Loucy (cell line): ENCODE measurements around the gene CEP164.

ENCODE experiments used
- CTCF ChIP-seq: fragments of 200-600 bp; sonication (generic); conservative IDR thresholded peaks from 2 replicates; pipeline ENCODE4 v1.5.1; 2014; ENCODE audit warnings: mild to moderate bottlenecking, antibody characterized with exemption, low read length
- EZH2phosphoT487 ChIP-seq: fragments of 200-600 bp; IDR thresholded peaks from 2 replicates; pipeline ENCODE4 v1.6.1; 2018; ENCODE audit warnings: antibody characterized with exemption, mild to moderate bottlenecking, moderate library complexity, borderline replicate concordance

DNA sequence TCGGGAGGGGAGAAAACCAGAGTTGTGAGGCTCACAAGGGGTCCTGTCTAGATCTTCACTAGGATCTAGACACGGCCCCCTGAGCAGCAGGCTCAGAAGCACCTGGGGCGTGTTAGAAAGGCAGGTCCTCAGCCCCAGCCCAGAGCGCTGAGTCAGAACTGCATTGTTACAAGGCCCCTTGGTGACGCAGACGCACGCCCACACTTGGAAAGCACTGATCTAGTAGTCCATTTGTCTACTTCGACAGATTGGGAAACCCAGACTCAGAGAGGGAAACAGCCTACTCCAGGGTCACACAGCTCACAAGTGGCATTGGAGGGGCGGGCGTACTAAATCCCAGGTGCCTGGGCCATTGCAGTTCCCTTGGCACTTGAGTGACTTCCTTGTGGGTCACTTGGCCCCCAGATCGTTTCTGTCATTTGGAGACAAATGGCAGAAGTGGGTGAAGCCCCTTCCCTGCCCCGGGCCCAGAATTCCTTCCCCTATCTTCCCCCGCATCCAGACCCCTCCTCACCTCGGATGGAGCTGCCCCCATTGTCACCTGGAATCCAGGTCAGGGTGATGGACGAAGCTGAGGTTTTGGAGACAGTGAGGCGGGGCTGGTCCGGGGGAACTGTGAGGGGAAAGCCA, 110.8 kb downstream of the CEP164 start:
- no peak for TF ChIP-seq CTCF
- TF ChIP-seq EZH2phosphoT487: no peak
